Glomerular visceral epithelial cell (primary cell): Measurements from ENCODE around the gene TMEM205.

Experiments
- DNase-seq: peaks from one replicate; pipeline ENCODE4 v3.0.0-alpha.2; 2016; ENCODE audit errors: extremely low spot score

Gene TMEM205

GRCh38 chr19:11299946-11300810 lies 45.9 kb downstream of the TMEM205 start:
- DNase-seq = no peak

- DNase-seq = no peak
Measured at GRCh38 chr19:11296264-11296663, 49.8 kb downstream of the TMEM205 start.

- no peak for DNase-seq
Measured at GRCh38 chr19:11295665-11296245, 50.3 kb downstream of the TMEM205 start, which contains the start of gene TSPAN16. Gene TSPAN16 (plus strand): TSS chr19:11296160. CDS start chr19:11296298, 138 bp downstream.

GRCh38 chr19:11295180-11295579 lies 50.9 kb downstream of the TMEM205 start:
- no peak for DNase-seq

- peak; percentile 96 for DNase-seq
Measured at GRCh38 chr19:11293433-11294389, 52.4 kb downstream of the TMEM205 start.
